Left renal cortex interstitium (tissue), 4 donors: Measurements from ENCODE around the gene PRDM5. TPM values are rescaled to one million over a fixed set of nuclear protein-coding genes. Genes with fewer than 3 reads are reported as not detected.
"Not testable (repeated sequence)": the region's sequence is repeated elsewhere in the genome, so short reads cannot be mapped to it uniquely, and the experiment has no call there.

Experiments used
- DNase-seq, 4 donors: peaks; one replicate each; pipeline ENCODE4 v3.0.0-alpha.2; 2013; ENCODE audit warnings: low read depth in 4 of 4, low spot score in 2 of 4, missing footprints in 1 of 4
- polyA plus RNA-seq, 4 donors: library from polyadenylated mRNA; unstranded; fragments of 120-200 nt; gene quantifications; one replicate each; pipeline ENCODE4 v1.2.1, GENCODE V29; 2013; ENCODE audit not compliant: insufficient read length in 4 of 4

Gene PRDM5
- polyA plus RNA-seq, 4 donors, result 16.1 to 18.8 (median 17.5) TPM

- DNase-seq, result no peak
These were observed 250.4 kb downstream of the PRDM5 start for GRCh38 chr4:120672076-120672475.

DNA sequence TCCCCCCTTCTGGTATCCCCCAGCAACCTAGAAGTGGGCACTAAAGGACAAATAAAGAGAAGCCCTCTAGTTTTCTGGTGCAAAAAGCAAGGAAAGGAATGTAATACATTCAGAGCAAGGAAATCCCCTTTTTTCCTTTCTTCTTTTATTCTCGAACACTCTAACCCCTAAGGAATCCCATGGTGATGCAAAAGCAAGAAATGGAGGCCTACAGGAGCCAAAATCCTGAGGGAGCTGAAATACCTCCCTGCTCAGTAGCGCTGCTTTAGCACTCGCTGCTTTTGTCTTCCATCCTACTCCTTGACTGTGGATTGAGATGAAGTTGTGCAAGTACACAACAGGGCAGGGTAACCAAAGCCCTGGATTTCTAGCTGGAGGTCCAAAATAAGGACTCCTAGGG lies 251.0 kb downstream of the PRDM5 start:
- DNase-seq, result no peak

DNA sequence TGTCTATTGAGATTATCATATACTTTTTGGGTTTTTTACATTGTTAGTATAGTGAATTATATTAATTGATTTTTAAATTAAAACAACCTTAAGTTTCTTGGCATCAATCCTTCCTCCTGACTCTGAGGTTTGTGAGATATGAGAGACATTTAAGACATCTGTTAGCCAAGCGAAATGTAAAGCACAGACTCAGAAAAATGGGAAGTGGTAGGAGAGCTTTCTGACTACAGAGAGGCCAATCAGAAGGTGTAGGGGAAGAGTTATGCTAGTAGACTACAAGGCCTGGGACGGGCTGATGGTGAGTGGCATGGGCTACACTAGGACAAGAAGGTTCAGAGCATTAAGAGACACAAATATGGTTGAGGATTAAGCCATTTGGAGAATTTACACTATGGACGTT lies 255.4 kb downstream of the PRDM5 start:
- no peak for DNase-seq

DNA sequence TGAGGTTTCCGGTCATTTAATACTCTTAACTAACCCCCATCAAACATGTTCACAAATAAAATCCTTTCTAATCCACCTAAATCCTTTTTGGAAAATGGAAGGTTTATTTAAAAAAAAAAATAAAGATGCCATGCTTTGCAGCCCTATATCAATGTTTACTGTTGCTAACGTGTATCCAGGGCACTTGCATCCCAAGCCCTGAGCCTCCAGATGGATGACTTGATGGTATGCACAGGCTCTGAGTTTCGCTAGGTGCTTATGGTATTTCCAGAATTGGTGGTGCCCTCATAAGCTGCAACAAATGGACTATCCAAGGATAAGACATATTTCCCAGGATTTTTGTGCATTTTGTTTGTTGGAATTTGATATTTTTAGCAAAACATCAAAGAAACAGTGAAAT lies 257.7 kb downstream of the PRDM5 start:
- DNase-seq, result no peak

- no peak for DNase-seq
These were observed 262.8 kb downstream of the PRDM5 start for GRCh38 chr4:120659616-120660170.

DNA sequence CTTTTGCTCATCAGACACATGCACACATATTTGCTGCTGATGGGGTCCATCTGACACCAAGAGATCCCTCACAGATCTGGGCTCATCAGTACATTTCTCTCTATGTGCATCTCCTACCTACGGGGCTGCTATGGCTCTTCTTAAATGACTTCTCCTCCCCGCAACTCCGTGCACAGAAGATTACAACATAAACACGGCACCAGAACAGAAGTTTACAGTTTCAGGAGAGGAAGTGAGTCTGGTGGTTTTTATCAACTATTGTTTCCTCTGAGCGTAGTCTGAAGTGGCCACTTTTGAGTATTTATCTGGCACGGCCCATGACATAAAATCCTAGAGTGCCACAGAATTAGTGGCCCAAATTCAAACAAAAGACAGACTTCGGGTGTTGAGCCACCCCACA lies 263.8 kb downstream of the PRDM5 start:
- DNase-seq, result no peak

GRCh38 chr4:120653804-120654573 lies 268.5 kb downstream of the PRDM5 start:
- DNase-seq, result no peak

DNA sequence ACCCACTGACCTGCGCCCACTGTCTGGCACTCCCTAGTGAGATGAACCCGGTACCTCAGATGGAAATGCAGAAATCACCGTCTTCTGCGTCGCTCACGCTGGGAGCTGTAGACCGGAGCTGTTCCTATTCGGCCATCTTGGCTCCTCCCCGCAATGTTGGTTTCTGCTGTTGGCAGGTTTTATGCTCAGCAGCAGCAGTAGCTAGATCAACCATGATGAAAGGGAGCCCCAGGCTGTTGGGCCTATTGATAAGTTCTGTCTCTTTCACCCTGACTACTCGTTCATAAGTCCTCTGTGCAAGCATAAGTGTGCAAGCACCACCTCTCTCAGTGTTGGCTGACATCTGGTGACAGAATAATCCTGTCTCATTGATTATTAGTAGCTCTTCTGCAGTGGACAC lies 274.2 kb downstream of the PRDM5 start:
- not testable (repeated sequence) for DNase-seq

Other genes with a start within 250 kb of the PRDM5 start
- 10 to 100 TPM; 57.9 to 72.5 (median 63.6) TPM for gene NDNF, start 149.8 kb upstream of the PRDM5 start, polyA plus RNA-seq
- gene TNIP3, start 241.6 kb upstream of the PRDM5 start, polyA plus RNA-seq, result 1 to 10 TPM in 3 of 4 donors, under 1 TPM in 1; 0.79 to 2.3 (median 2.1) TPM